HEK293 (cell line): Measurements from ENCODE around the gene CD244.

Experiments
- CTCF ChIP-seq: fragments of 450-650 bp; formaldehyde crosslinking; IDR thresholded peaks from 2 replicates; pipeline ENCODE4 v1.5.1; 2016; ENCODE audit warnings: missing biosample characterization, missing genetic modification characterization
- HOXA7 ChIP-seq: sonication (generic); formaldehyde crosslinking; IDR thresholded peaks from 2 replicates; pipeline ENCODE4 v1.8.1; 2022; ENCODE audit warnings: missing genetic modification reagents, borderline replicate concordance
- MEIS1 ChIP-seq: sonication (generic); formaldehyde crosslinking; IDR thresholded peaks from 2 replicates; pipeline ENCODE4 v1.8.1; 2022; ENCODE audit warnings: missing genetic modification reagents, mild to moderate bottlenecking, borderline replicate concordance
- ZNF473 ChIP-seq: fragments of 450-650 bp; formaldehyde crosslinking; IDR thresholded peaks from 2 replicates; pipeline ENCODE4 v1.5.1; 2017; ENCODE audit warnings: missing biosample characterization, missing genetic modification characterization
- ZNF76 ChIP-seq: fragments of 450-650 bp; formaldehyde crosslinking; IDR thresholded peaks from 2 replicates; pipeline ENCODE4; 2016; ENCODE audit warnings: low read depth, missing biosample characterization, missing genetic modification characterization, borderline replicate concordance

- TF ChIP-seq ZNF76 (no peak), CTCF (tag by site-specific recombination) (no peak), HOXA7 (CRISPR knock-in tag) (no peak), MEIS1 (CRISPR knock-in tag) (no peak), ZNF473 (tag by site-specific recombination) (no peak)
Observed at GRCh38 chr1:160884579-160884978, 21.9 kb upstream of the CD244 start.
